Measurements from ENCODE around the gene AGK. TPM values are rescaled to one million over a fixed set of nuclear protein-coding genes. Genes with fewer than 3 reads are reported as not detected.

Gene AGK
- total and polyA plus RNA-seq, 7 donors = 5.8 to 15.4 (median 9.0) TPM

DNA sequence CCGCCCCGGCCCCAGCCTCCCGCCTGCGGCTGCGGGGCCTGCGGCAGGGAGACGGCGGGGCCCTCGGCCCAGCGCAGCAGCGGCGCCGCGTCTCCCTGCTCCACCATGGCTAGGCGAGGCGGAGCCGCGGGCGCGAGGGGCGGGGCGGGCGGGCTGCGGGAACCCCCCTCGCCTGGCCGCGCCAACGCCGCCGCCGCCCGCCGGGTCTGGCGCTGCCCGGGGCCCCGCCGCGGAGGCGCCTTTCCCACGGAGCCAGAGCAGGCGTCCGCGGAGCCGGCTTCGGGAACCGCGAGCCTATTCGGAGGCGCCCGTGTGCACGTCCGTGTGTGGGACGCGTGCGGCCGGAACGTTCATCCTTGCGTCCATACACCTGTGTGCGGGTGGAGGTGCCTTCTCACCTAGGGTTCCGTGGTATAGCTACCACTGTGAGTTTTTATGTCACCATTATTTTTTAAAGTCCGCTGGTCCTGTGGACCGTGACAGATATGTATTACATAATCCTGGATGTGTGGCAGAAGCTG lies 150.9 kb downstream of the AGK start, which contains the start of gene DENND11:
Gene DENND11, minus strand, starts transcription at position 120 of the 521 bp plus-strand sequence. Its CDS starts 13 bp downstream, at position 107.
- 1% methylated on average over 39 to 62 of the region's 62 CpGs for WGBS, 3 donors
- peaks cover 11% of the 10 kb centered on the region for H3K4me1 ChIP-seq
- ATAC-seq (peak; percentile 70 to 87 (median 74)), DNase-seq (peak; percentile 56 to 70)
- TF ChIP-seq, protein P1, sequence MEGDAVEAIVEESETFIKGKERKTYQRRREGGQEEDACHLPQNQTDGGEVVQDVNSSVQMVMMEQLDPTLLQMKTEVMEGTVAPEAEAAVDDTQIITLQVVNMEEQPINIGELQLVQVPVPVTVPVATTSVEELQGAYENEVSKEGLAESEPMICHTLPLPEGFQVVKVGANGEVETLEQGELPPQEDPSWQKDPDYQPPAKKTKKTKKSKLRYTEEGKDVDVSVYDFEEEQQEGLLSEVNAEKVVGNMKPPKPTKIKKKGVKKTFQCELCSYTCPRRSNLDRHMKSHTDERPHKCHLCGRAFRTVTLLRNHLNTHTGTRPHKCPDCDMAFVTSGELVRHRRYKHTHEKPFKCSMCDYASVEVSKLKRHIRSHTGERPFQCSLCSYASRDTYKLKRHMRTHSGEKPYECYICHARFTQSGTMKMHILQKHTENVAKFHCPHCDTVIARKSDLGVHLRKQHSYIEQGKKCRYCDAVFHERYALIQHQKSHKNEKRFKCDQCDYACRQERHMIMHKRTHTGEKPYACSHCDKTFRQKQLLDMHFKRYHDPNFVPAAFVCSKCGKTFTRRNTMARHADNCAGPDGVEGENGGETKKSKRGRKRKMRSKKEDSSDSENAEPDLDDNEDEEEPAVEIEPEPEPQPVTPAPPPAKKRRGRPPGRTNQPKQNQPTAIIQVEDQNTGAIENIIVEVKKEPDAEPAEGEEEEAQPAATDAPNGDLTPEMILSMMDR (IDR thresholded peaks at IDR 0.05) = no peak
- no peaks in the 10 kb centered on the region for H3K36me3 ChIP-seq (ENCODE audit: insufficient read depth in 1 of 2, low read depth in 1 of 2)
- H3K27ac ChIP-seq = peak within 1 kb of the TSS; percentile 73
- intact Hi-C loops (cut with DNase I) = no loop called here
- H3K27me3 ChIP-seq (ENCODE audit: insufficient read depth in 3 of 3, low read length in 2 of 3) = no peaks in the 10 kb centered on the region
- H3K4me3 ChIP-seq = peak within 1 kb of the TSS; percentile 87
- H3K9me3 ChIP-seq = no peaks in the 10 kb centered on the region

DNA sequence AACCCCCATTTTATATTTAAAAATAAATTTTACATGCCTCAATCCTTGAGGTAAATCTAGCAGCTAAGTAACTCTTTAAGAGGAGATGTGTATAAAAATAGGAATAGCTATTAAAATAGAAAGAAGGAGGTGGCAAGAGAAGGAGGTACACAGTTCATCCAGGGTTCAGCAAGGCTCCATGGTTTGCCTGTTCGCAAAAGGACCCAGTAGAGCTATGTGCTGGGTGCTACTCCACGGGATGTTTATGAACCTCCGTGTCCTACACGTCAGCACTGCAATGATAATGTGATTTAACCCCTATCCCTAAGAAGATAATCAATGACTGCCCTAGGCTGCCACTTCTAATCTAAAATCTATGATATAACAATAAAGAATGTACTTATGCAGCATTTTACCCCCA lies 151.7 kb downstream of the AGK start:
- Histone ChIP-seq H3K36me3 (ENCODE audit: insufficient read depth in 1 of 2, low read depth in 1 of 2) (no peaks in the 10 kb centered on the region), H3K27me3 (ENCODE audit: insufficient read depth in 3 of 3, low read length in 2 of 3) (no peaks in the 10 kb centered on the region), H3K4me3 (peak overlapping the region; percentile 84), H3K27ac (no peak overlapping the region), H3K9me3 (no peaks in the 10 kb centered on the region), H3K4me1 (peaks cover 11% of the 10 kb centered on the region)
- no peak for DNase-seq
- ATAC-seq = no peak
- TF ChIP-seq, protein P1 (IDR thresholded peaks at IDR 0.05) = no peak
- WGBS, 3 donors = 52 to 84% (median 52%) methylated on average over 4 of the region's 4 CpGs
- intact Hi-C loops (cut with DNase I) = no loop called here

DNA sequence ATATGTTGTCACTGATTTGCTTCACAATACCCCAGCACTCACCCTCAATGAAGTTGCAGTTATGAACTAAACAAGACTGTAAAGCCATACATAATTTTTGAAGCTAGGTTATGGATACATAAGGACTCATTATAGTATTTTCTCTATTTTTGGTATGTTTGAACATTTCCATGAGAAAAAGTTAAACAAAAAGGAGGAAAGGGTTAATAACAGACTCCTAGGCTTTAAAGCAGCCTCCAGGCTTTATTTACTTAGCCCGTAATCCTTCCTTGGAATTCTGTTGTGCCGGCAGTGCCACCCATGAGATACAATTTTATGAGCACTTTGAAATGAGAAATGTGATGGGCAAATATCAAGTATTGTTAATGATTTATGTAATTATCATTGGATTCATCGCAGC lies 152.9 kb downstream of the AGK start:
- intact Hi-C loops (cut with DNase I) = no loop called here
- ATAC-seq (no peak), DNase-seq (no peak)
- Histone ChIP-seq H3K27ac (no peak overlapping the region), H3K4me1 (peaks cover 11% of the 10 kb centered on the region), H3K9me3 (no peaks in the 10 kb centered on the region), H3K27me3 (ENCODE audit: insufficient read depth in 3 of 3, low read length in 2 of 3) (no peaks in the 10 kb centered on the region), H3K4me3 (no peak overlapping the region), H3K36me3 (ENCODE audit: insufficient read depth in 1 of 2, low read depth in 1 of 2) (no peaks in the 10 kb centered on the region)
- TF ChIP-seq, protein P1 (IDR thresholded peaks at IDR 0.05) = no peak
- 79 to 85% (median 82%) methylated on average over 3 of the region's 3 CpGs for WGBS, 3 donors

DNA sequence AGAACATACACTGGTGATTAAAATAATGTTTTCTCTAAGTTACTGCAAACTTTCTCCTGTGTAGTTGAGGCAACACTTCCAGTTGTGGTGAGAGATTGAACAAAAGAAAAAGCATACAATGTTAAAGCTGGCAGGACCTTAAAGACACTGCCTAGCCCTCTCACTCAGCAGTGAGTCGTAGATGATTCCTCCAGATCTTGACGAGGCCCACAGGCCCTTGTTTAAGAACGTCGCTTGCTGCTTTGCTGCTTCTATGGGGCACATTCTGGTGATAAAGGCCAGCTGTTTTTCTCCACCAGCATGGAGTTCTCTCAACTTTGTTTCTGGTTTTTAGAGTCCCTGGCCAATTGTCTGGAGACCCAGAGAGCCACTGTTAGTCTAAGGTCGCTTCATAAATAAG lies 153.5 kb downstream of the AGK start:
- Histone ChIP-seq H3K4me1 (peaks cover 11% of the 10 kb centered on the region), H3K9me3 (no peaks in the 10 kb centered on the region), H3K36me3 (ENCODE audit: insufficient read depth in 1 of 2, low read depth in 1 of 2) (no peaks in the 10 kb centered on the region), H3K27me3 (ENCODE audit: insufficient read depth in 3 of 3, low read length in 2 of 3) (no peaks in the 10 kb centered on the region), H3K27ac (no peak overlapping the region), H3K4me3 (no peak overlapping the region)
- TF ChIP-seq, protein P1 (IDR thresholded peaks at IDR 0.05) = no peak
- intact Hi-C loops (cut with DNase I) = no loop called here
- no peak for DNase-seq
- ATAC-seq = no peak
- WGBS, 3 donors = 90 to 94% (median 92%) methylated on average over 5 of the region's 5 CpGs

Other genes starting within 250 kb of the AGK start
- gene DENND11, start 150.8 kb downstream of the AGK start, total RNA-seq = 1 to 10 TPM; 4.4 to 5.7 (median 5.0) TPM
- 1 to 10 TPM; 1.7 to 4.2 (median 2.3) TPM for gene DENND11, start 150.8 kb downstream of the AGK start, polyA plus RNA-seq
- not detected for gene WEE2, start 156.9 kb downstream of the AGK start, total RNA-seq
- gene WEE2, start 156.9 kb downstream of the AGK start, polyA plus RNA-seq = not detected
- 100 to 1,000 TPM in 1 of 4 donors, 10 to 100 TPM in 3; 61.3 to 112 (median 86.8) TPM for gene SSBP1, start 186.9 kb downstream of the AGK start, total RNA-seq
- 100 to 1,000 TPM; 154 to 272 (median 214) TPM for gene SSBP1, start 186.9 kb downstream of the AGK start, polyA plus RNA-seq
- under 1 TPM; 0.20 to 0.26 (median 0.25) TPM for gene TAS2R3, start 212.7 kb downstream of the AGK start, total RNA-seq
- gene TAS2R3, start 212.7 kb downstream of the AGK start, polyA plus RNA-seq = under 1 TPM in 1 of 3 donors, not detected in 2; 0.08 TPM
- gene TAS2R4, start 225.3 kb downstream of the AGK start, total RNA-seq = under 1 TPM; 0.15 to 0.60 (median 0.29) TPM
- under 1 TPM; 0.04 to 0.07 (median 0.04) TPM for gene TAS2R4, start 225.3 kb downstream of the AGK start, polyA plus RNA-seq
- gene TAS2R5, start 238.8 kb downstream of the AGK start, total RNA-seq = under 1 TPM in 2 of 4 donors, not detected in 2; 0.32 to 0.66 TPM
- under 1 TPM; 0.06 to 0.40 (median 0.21) TPM for gene TAS2R5, start 238.8 kb downstream of the AGK start, polyA plus RNA-seq

All from psoas muscle (tissue), 8 donors.